ENCODE measurements around the gene FBP2. TPM values are rescaled to one million over a fixed set of nuclear protein-coding genes. Genes with fewer than 3 reads are reported as not detected.

Gene FBP2
- total RNA-seq (2014; rRNA removed): not detected in 2 replicates
- polyA plus RNA-seq (2012): not detected

DNA sequence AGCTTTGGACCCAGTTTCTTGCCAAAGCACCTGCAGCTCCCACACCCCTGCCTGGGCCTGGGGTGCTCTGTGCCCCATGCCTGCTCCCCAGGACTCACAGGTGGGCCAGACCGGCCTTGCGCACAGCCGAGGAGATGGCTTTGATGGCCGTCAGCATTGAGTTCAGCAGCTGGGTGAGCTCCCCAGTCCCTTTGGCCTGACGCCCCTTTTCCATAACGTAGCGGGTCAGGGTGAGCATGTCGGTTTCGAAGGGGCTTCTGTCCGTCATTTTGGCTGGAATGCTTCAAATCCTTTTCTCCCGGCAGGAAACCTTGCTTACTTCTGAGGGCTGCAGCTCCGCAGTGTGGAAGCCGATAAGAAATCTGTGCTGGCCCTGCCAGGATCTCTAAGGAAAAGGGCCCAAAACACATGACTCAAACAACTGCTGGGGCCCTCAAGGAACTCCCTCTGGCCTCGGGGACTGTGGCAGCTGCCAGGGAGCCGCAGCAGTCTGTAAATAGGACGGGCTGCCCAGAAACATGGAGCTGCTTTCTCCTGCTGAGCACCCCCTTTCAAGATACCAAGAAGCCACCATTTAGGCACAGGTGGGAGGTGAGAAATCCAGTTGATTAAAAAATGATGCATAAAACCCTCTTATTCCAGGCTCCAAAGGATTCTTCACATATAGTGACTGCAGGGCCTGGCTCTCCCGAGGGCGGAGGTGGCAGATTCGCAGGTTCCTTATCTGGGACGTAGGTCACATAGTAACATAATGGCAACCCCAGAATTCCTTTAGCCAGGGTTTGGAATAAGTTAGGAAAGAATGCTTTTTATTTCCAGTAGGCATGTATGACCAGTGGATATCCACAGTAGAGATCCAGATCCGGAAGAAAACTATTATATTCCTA lies at the start of gene FBP2:
Gene FBP2, minus strand, starts transcription at position 366 of the 887 bp plus-strand sequence. Its CDS starts 98 bp downstream, at position 268.
- DNase-seq (ENCODE audit: low read depth): no peak

GRCh38 chr9:94643176-94643575 lies 49.6 kb upstream of the FBP2 start:
- no peak for DNase-seq (ENCODE audit: low read depth)

DNA sequence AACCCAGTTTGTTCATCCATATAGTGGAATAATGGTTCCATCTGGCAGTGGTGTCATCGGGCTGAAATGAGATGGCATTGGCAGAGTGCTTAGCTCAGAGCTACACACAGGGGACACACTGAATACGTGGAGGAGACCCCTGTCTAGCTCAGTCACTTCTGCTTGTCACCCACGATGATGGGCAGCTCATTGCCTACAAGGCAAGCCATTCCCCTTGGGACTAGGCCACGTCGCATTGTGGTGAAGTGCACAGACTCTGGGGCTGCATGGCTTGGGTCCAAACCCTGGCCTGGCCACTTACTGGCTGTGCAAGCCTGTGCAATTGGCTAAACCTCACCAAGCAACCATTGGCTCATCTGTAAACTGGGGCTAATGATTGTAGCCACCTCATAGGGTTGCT lies 48.9 kb upstream of the FBP2 start:
- DNase-seq (ENCODE audit: low read depth): no peak

GRCh38 chr9:94639999-94640376 lies 46.4 kb upstream of the FBP2 start:
- DNase-seq (ENCODE audit: low read depth): no peak

DNA sequence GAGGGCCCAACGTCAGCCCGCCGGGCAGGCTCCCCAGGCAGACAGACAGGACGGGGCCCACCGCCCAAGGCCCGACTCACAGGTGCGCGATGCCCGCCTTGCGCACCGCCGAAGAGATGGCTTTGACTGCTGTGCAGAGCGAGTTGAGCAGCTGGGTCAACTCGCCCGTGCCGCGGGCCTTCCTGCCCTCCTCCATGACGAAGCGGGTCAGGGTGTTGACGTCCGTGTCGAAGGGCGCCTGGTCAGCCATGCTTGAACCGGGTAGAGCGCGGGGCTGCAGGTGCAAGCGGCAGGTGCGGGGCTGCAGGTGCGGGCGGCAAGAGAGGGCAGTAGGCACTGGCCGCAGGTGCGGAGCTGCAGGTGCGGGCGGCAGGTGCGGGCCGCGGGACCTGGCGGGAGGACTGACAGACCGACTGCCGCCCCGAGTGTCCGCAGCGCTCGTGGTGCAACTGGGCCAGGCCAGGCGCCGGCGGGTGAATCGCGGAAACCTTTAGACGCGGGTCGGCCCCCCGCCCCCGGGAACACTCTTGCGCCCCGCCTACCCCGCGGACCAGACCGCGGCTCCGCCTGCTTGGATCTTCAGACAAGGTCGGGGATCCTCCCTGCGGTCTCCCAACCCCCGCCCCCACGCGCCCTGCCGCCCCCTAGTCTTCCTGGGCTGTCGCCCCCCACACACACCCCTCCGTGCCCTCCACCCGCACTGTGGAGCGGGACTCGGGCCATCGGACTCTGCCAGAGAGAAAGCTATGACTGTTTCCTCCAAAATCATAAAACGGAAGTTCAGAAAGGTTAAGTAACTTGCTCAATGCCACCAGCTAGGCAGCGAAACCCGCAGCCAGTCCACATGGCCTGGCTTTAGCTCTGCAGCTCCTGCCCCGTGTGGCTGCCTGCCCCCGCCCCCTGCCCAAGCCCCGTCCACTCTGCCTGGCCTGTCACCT lies 45.7 kb upstream of the FBP2 start, which contains the start of gene FBP1:
Gene FBP1, minus strand, starts transcription at position 458 of the 938 bp plus-strand sequence. Its CDS starts 208 bp downstream, at position 250.
- DNase-seq (ENCODE audit: low read depth): no peak

DNA sequence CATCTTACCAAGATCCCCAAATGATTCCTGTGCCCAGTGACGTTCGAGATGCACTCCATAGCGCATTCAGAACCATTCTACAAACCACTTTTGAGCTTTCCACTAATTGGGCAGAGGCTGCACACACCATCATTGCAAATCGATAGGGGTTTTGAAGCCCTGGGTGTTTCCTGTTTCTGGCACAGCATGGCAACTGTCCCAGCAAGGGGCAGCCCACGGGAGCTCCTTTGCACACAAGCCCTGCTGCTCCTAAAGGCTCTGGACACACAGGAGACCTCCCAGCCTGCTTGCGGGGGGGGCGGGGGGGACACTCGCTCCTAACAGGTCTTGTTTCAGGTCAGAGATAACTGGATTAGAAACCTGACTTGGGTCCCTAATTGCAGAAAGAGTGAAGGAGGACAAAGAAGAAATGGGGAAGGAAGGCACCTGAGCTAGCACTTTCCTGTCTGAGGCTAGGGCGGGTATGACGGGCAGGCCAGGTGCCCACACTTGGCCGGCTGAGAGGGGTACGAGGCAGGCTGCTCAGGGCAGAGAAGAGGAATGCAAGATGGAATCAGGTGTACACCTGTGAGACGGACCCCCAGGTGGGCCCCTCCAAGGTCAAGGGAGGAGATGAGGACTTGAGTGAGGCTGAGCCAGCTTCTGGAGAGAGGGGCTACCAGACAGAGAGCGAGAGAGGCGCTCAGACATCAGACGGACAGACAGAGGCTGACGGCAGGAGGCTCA lies 44.9 kb upstream of the FBP2 start:
- no peak for DNase-seq (ENCODE audit: low read depth)

DNA sequence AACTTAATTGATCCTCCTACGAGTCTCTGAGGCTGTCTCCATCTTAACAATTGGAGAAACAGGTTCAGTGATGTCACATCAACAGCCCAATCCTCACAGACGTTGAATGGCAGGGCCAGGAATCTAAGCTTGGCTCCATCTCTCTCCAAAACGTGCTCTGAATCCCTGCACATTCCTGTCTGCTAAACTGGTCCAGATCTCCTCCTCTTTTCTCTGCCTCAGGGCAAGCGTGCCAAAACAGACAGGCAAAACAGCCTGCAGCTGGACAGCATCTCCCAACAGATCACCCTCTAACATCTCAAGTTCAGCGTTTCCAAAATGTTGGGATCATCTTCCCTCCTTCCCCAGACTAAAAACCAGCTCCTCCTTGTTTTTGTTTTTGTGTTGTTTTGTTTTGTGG lies 39.1 kb upstream of the FBP2 start:
- DNase-seq (ENCODE audit: low read depth): no peak

DNA sequence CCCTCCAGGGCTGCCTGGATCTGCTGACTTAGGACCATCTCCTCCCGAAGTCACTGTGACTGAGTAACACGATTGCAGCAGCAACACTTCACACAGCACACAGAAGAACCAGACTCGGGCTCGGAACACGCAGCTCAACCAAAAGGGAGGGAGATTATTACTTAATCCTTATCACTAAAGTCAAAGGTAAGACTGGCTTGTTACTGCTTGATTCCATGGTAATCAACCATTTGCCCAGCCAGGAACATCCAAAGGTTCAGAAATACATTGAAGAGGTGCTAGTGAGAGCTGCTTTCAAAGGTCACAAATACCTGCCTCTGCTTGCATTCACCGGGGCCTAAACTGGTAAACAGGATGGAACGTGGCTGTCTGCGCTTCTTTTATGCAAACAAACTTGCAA lies 38.0 kb upstream of the FBP2 start:
- no peak for DNase-seq (ENCODE audit: low read depth)

DNA sequence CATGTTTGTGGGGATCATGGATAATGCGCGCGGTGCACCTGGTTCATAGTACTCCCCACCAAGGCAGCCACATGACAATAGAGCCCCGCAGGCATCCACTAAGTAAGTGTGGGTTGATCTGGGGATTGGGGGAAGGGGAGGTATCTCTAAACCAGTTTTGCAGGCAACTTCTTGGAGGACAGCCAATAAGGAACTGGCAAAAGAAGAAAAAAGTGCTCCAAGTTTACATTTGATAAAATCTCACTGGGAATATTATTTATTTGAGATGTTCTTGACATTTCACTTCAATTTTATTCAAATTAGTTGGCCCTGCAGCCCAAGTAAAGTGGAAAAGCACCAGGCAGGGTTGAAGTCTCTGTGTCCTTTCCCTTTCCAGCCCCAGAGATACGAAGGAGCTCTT lies 37.2 kb upstream of the FBP2 start:
- DNase-seq (ENCODE audit: low read depth): no peak

DNA sequence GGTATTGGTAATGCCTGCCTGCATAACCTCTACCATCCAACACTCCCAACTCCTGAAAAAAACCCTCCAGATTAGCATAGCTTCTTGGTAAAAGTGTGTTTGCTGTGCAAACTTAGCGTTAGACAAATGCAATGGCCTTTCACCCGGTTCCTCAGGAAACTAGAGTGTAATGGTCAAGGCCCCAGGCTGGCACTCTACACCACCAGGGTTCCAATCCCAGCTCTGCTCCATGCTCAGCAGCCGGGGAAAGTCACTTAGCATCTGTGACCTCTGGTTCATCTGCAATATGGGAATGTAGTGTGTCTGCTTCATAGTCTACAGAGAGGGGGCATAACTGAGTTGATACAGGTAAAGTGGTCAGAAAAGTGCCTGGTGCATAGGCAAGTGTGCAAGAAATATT lies 36.7 kb upstream of the FBP2 start:
- DNase-seq (ENCODE audit: low read depth): no peak

- DNase-seq (ENCODE audit: low read depth): no peak
Measured at GRCh38 chr9:94627287-94627686, 33.7 kb upstream of the FBP2 start.

GRCh38 chr9:94625835-94626234 lies 32.2 kb upstream of the FBP2 start:
- no peak for DNase-seq (ENCODE audit: low read depth)

DNA sequence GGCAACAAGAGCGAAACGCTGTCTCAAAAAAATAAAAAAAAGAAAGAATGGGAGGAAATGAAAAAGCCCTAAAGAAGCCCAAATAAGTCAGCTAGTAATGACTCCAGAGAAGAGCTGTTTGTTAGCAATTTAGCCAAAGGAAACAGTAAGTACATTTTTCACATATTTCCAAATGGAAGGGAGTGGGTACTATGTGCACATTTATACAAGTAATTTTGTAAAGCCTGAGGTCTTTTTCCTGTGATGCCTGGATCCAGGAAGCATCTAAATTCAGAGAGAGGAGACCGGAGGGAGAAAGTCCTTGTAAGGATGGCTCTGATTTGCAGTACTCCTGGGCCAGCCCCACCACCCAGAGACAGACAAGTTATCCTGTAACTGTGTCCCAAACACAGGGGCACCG lies 31.0 kb upstream of the FBP2 start:
- DNase-seq (ENCODE audit: low read depth): no peak

GRCh38 chr9:94623253-94623652 lies 29.6 kb upstream of the FBP2 start:
- DNase-seq (ENCODE audit: low read depth): no peak

GRCh38 chr9:94622087-94622800 lies 28.6 kb upstream of the FBP2 start:
- DNase-seq (ENCODE audit: low read depth): no peak

DNA sequence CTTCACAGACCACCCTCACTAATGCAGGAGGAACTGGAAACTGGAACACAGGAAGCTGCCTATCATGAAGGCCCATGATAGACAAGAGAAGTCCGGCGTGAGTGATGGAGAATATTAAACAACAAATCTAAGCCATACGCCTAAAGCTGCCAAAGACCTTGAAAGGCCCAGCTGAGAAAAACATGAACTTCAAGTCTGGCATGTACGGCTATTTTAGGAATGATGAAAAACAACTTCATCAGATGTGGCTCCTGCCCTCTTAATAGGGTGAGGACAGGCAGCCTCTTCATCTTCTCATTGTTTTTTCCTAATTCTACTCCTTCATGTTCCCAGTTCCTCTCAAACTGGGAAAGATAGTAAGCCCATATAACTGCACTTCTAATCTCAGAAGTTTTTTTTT lies 25.4 kb upstream of the FBP2 start:
- no peak for DNase-seq (ENCODE audit: low read depth)

GRCh38 chr9:94613003-94613402 lies 19.4 kb upstream of the FBP2 start:
- DNase-seq (ENCODE audit: low read depth): no peak

- no peak for DNase-seq (ENCODE audit: low read depth)
Measured at GRCh38 chr9:94612071-94612470, 18.4 kb upstream of the FBP2 start.

DNA sequence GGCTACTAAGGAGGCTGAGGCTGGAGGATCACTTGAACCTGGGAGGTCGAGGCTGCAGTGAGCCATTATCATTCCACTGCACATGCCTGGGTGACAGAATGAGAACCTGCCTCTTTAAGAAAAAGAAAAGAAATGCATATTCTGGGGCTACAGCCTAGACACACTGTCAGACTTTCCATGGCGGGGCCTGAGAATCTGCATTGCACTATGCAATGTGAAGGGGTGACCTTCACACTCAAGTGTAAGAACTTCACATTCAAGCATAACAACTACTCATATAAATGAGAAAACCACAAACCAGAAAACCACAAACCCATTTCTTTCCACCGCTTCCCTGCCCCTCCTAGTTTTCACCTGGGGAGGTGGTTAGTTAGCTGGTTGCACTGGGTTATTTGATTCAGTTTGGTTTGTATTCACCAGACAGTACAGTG lies 18.0 kb upstream of the FBP2 start:
- no peak for DNase-seq (ENCODE audit: low read depth)

DNA sequence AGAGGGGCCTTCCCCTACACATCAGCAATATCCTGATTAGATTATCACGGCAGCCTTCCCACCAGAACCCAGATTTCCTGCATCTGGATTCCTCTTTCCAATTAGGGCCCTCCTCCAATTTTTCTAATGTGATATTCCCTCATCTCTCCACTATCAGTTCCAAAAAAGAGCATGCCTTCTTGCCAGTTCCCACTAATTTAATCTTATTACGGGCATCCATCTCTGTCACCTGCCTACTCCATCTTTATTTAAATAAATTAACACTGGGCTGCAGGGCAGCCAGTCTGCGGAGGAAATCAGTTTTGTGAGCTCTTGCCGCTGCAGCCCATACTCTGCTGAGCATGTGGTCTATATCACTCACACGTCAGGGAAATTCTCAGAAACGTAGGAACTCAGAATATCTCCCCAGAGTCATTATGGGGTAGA lies 16.6 kb upstream of the FBP2 start:
- no peak for DNase-seq (ENCODE audit: low read depth)

DNA sequence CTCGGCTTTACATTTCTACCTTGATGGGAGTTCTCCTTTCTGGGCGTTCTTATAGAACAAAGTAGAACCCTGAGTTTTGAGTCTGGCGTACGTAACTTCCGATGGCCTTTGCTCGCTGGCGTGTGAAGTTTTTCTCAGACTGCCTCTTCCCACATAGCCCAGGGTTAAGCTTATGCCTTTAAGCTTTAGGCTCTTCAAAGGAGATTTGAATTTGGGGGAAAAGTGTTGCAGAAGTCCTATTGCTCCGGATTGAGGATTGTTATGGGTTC lies 13.7 kb upstream of the FBP2 start:
- no peak for DNase-seq (ENCODE audit: low read depth)

Data from LHCN-M2 (cell line).